IMR-90 (cell line): ENCODE results near the gene MGAT5B.

Source experiments
- CTCF ChIP-seq: conservative IDR thresholded peaks from 2 replicates; pipeline ENCODE4 v1.5.1; 2012; ENCODE audit warnings: mild to moderate bottlenecking, low read depth, low read length, improper control_type of control experiment
- MAZ ChIP-seq: IDR thresholded peaks from 2 replicates; pipeline ENCODE4 v1.6.1; 2012; ENCODE audit warnings: low read depth, mild to moderate bottlenecking, low read length, improper control_type of control experiment, moderate library complexity, borderline replicate concordance
- POLR2A ChIP-seq: IDR thresholded peaks from 2 replicates; pipeline ENCODE4 v1.6.1; 2012; ENCODE audit warnings: mild to moderate bottlenecking, low read depth, low read length

- no peak for TF ChIP-seq CTCF
- no peak for TF ChIP-seq POLR2A
- TF ChIP-seq MAZ, result no peak
These were observed 37.6 kb downstream of the MGAT5B start for GRCh38 chr17:76905836-76906235.
